GM21529 (cell line): Measurements from ENCODE around the gene KLHL26.
"Not testable (repeated sequence)": the region's sequence is repeated elsewhere in the genome, so short reads cannot be mapped to it uniquely, and the experiment has no call there.

Source experiments
- ATAC-seq: cut with Tn5 transposase; IDR thresholded peaks from one replicate; pipeline ENCODE4 v1.9.1; 2021; ENCODE audit not compliant: unreplicated experiment

Gene KLHL26

GRCh38 chr19:18636969-18637629 lies at the start of gene KLHL26:
KLHL26 (plus strand) TSS chr19:18637028; CDS start chr19:18637055, 27 bp downstream.
- ATAC-seq: no peak

GRCh38 chr19:18587561-18587960 lies 49.3 kb upstream of the KLHL26 start:
- no peak for ATAC-seq

GRCh38 chr19:18587962-18588610 lies 48.7 kb upstream of the KLHL26 start:
- ATAC-seq: no peak

GRCh38 chr19:18588611-18589379 lies 48.0 kb upstream of the KLHL26 start, which contains the start of gene REX1BD:
REX1BD (plus strand) TSS chr19:18588798; CDS start chr19:18588802, 4 bp downstream.
- ATAC-seq: peak; percentile 64

GRCh38 chr19:18589380-18590272 lies 47.2 kb upstream of the KLHL26 start:
- peak; percentile 34 for ATAC-seq

- no peak for ATAC-seq
Observed at GRCh38 chr19:18590273-18591272, 46.3 kb upstream of the KLHL26 start.

- ATAC-seq: no peak
Observed at GRCh38 chr19:18591735-18592385, 45.0 kb upstream of the KLHL26 start.

GRCh38 chr19:18592732-18593131 lies 44.1 kb upstream of the KLHL26 start:
- ATAC-seq: not testable (repeated sequence)

- no peak for ATAC-seq
Observed at GRCh38 chr19:18593367-18594095, 43.3 kb upstream of the KLHL26 start.

GRCh38 chr19:18594096-18594823 lies 42.6 kb upstream of the KLHL26 start:
- no peak for ATAC-seq

GRCh38 chr19:18594824-18595373 lies 41.9 kb upstream of the KLHL26 start:
- no peak for ATAC-seq

- ATAC-seq: no peak
Observed at GRCh38 chr19:18595475-18595874, 41.4 kb upstream of the KLHL26 start.

- no peak for ATAC-seq
Observed at GRCh38 chr19:18596752-18597157, 40.1 kb upstream of the KLHL26 start.

GRCh38 chr19:18597809-18598660 lies 38.8 kb upstream of the KLHL26 start:
- ATAC-seq: no peak

- ATAC-seq: no peak
Observed at GRCh38 chr19:18599485-18599884, 37.3 kb upstream of the KLHL26 start.

- not testable (repeated sequence) for ATAC-seq
Observed at GRCh38 chr19:18600692-18601397, 36.0 kb upstream of the KLHL26 start.
